Nephron (organoid): ENCODE results near the gene DISP3.

Experiments
- H3K27ac Mint-ChIP-seq, 3 experiments: 2 replicates each; pipeline ENCODE4 v1.8.0; 2020; ENCODE audit warnings: mixed read lengths in 3 of 3, mild to moderate bottlenecking in 2 of 3, moderate library complexity in 1 of 3
- H3K27me3 Mint-ChIP-seq: 2 replicates; pipeline ENCODE4 v1.8.0; 2021; ENCODE audit warnings: low read depth, mild to moderate bottlenecking, moderate library complexity, mixed read lengths
- H3K36me3 Mint-ChIP-seq: 2 replicates; pipeline ENCODE4 v1.8.0; 2020; ENCODE audit warnings: low read depth, mixed read lengths
- H3K4me1 Mint-ChIP-seq: 2 replicates; pipeline ENCODE4 v1.8.0; 2020; ENCODE audit warnings: mixed read lengths
- H3K4me3 Mint-ChIP-seq, 3 experiments: 2 replicates each; pipeline ENCODE4 v1.8.0; 2020; ENCODE audit warnings: mild to moderate bottlenecking in 3 of 3, mixed read lengths in 3 of 3, moderate library complexity in 2 of 3
- H3K9me3 Mint-ChIP-seq: 2 replicates; pipeline ENCODE4 v1.8.0; 2020; ENCODE audit warnings: mixed read lengths
- CTCF ChIP-seq, 3 experiments: fragments of 200-600 bp; sonication (generic); IDR thresholded peaks; one replicate each; pipeline ENCODE4 v1.5.0; 2021; ENCODE audit warnings: antibody characterized with exemption in 3 of 3; ENCODE audit not compliant: unreplicated experiment in 3 of 3

DISP3 gene

DNA sequence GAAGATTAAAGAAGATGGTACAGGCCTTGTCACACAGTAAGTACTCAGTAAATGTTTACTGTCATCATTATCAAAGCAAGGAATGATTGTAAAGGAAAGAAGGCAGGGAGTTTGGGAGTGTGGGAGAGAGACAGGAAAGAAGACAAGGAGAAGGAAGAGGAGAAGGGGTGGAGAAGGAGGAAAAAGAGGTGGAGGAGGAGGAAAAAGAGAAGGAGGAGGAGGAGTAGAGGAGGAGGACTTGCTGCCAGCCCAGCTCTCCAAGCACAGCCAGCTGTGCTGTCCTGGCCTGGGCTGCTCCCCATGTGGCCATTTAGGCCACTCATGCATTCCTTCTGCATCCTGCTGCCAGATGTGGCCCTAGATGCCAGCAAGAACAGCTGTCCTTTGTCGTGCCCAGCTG is 7.5 kb upstream of the DISP3 start:
- H3K4me1 Mint-ChIP-seq, result no peaks in the 10 kb centered on the region
- TF ChIP-seq CTCF (IDR thresholded peaks at IDR 0.05; ENCODE audit: unreplicated experiment in 3 of 3), result no peak
- no peaks in the 10 kb centered on the region for H3K9me3 Mint-ChIP-seq
- no peaks in the 10 kb centered on the region for H3K36me3 Mint-ChIP-seq
- H3K27me3 Mint-ChIP-seq, result peaks cover 29% of the 10 kb centered on the region
- H3K27ac Mint-ChIP-seq, result no peak overlapping the region
- H3K4me3 Mint-ChIP-seq, result no peak overlapping the region

GRCh38 chr1:11472284-11472683 is 6.7 kb upstream of the DISP3 start:
- Mint-ChIP-seq H3K4me3 (no peak overlapping the region), H3K27ac (no peak overlapping the region), H3K4me1 (no peaks in the 10 kb centered on the region), H3K36me3 (no peaks in the 10 kb centered on the region), H3K27me3 (peaks cover 36% of the 10 kb centered on the region), H3K9me3 (no peaks in the 10 kb centered on the region)
- TF ChIP-seq CTCF (IDR thresholded peaks at IDR 0.05; ENCODE audit: unreplicated experiment in 3 of 3), result no peak

- no peaks in the 10 kb centered on the region for H3K4me1 Mint-ChIP-seq
- H3K36me3 Mint-ChIP-seq, result no peaks in the 10 kb centered on the region
- no peak overlapping the region for H3K27ac Mint-ChIP-seq
- peaks cover 36% of the 10 kb centered on the region for H3K27me3 Mint-ChIP-seq
- H3K4me3 Mint-ChIP-seq, result no peak overlapping the region
- TF ChIP-seq CTCF (IDR thresholded peaks at IDR 0.05; ENCODE audit: unreplicated experiment in 3 of 3), result no peak
- H3K9me3 Mint-ChIP-seq, result no peaks in the 10 kb centered on the region
Observed at GRCh38 chr1:11472741-11473140, 6.2 kb upstream of the DISP3 start.

- Mint-ChIP-seq H3K27ac (no peak overlapping the region), H3K27me3 (peaks cover 42% of the 10 kb centered on the region), H3K4me3 (no peak overlapping the region), H3K9me3 (no peaks in the 10 kb centered on the region), H3K36me3 (no peaks in the 10 kb centered on the region), H3K4me1 (no peaks in the 10 kb centered on the region)
- TF ChIP-seq CTCF (IDR thresholded peaks at IDR 0.05; ENCODE audit: unreplicated experiment in 3 of 3), result no peak
Observed at GRCh38 chr1:11473491-11474034, 5.4 kb upstream of the DISP3 start.

DNA sequence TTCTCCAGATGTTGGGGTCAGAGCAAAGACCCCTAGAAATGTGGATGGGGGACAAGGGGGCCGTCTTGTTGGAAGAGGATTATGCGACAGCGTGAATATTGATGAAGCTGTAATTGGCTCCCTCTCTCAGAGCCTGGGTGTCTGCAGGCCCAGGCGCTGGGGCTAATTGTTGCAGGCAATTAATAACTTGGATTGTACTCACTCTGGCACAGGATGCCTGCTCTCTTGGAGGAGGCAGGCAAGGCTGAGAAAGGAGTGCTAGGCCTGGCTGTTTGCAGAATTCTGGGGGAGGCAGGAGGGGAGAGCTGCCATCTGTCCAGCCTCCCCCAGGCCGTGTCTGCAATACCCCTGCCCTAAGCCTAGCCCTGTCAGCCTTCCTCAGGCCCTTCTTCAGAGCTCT is 4.1 kb upstream of the DISP3 start:
- peaks cover 42% of the 10 kb centered on the region for H3K27me3 Mint-ChIP-seq
- H3K4me1 Mint-ChIP-seq, result no peaks in the 10 kb centered on the region
- no peaks in the 10 kb centered on the region for H3K9me3 Mint-ChIP-seq
- TF ChIP-seq CTCF (IDR thresholded peaks at IDR 0.05; ENCODE audit: unreplicated experiment in 3 of 3), result no peak
- no peak overlapping the region for H3K4me3 Mint-ChIP-seq
- H3K36me3 Mint-ChIP-seq, result no peaks in the 10 kb centered on the region
- H3K27ac Mint-ChIP-seq, result no peak overlapping the region

DNA sequence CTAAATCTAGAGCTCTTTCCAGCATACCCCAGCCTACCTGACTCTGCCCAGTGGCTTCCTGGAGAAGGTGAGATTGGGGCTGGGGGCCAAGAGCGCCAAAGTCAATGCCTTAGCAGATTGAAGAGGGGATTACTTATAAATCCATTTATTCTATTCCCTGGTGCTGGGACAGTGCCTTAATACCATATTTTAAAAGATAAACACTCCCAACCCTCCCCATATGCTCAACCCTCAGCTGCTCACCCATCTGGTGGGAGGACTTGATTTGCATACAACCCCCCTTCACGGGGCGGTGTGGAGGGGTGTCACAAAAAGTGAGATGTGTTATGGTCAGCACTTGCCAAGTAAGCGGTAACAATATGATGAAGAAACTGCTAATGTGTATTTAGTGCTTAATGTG is 3.2 kb upstream of the DISP3 start:
- H3K27ac Mint-ChIP-seq, result no peak overlapping the region
- peak overlapping the region in 1 of 3 experiments; percentile 12 for H3K4me3 Mint-ChIP-seq
- H3K27me3 Mint-ChIP-seq, result peaks cover 50% of the 10 kb centered on the region
- TF ChIP-seq CTCF (IDR thresholded peaks at IDR 0.05; ENCODE audit: unreplicated experiment in 3 of 3), result no peak
- H3K9me3 Mint-ChIP-seq, result no peaks in the 10 kb centered on the region
- no peaks in the 10 kb centered on the region for H3K36me3 Mint-ChIP-seq
- H3K4me1 Mint-ChIP-seq, result peaks cover 6% of the 10 kb centered on the region
